ENCODE data around the gene NAV2. TPM values are rescaled to one million over a fixed set of nuclear protein-coding genes. Genes with fewer than 3 reads are reported as not detected.

Gene NAV2
- total RNA-seq, 4 donors from 2014 or later = 19.2 to 34.7 (median 25.8) TPM

DNA sequence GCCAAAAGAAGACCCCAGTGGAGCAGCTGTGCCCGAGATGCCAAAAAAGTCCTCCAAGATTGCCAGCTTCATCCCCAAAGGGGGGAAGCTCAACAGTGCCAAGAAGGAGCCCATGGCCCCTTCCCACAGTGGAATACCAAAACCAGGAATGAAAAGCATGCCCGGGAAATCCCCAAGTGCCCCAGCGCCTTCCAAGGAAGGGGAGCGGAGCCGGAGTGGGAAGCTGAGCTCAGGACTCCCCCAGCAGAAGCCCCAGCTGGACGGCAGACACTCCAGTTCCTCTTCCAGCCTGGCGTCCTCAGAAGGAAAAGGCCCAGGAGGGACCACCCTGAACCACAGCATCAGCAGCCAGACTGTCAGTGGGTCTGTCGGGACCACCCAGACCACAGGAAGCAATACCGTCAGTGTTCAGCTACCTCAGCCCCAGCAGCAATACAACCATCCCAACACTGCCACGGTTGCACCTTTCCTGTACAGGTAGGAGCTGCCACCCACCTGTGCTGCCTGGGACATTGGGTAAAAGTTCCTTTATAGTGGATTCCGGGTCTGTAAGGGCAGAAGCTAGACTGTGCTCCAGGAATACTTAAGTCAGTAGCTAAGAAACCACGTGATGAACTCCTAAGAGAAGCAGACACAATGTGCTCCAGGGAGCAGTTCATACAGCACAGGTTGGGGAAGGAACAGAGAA is 221.3 kb downstream of the NAV2 start:
- whole genome bisulfite sequencing, 2 donors = 77 to 78% methylated on average over 11 to 12 of the region's 12 CpGs
- peaks cover 0 to 25% (median 0%) of the 10 kb centered on the region in 4 donors for H3K4me1 ChIP-seq
- no peaks in the 10 kb centered on the region for H3K9me3 ChIP-seq
- H3K36me3 ChIP-seq = peaks cover 0 to 31% (median 0%) of the 10 kb centered on the region in 3 donors
- no peaks in the 10 kb centered on the region for H3K27me3 ChIP-seq
- no peak for DNase-seq (ENCODE audit: low spot score in 2 of 2)
- no peak overlapping the region for H3K27ac ChIP-seq
- no peak overlapping the region for H3K4me3 ChIP-seq
- TF ChIP-seq, protein P1, sequence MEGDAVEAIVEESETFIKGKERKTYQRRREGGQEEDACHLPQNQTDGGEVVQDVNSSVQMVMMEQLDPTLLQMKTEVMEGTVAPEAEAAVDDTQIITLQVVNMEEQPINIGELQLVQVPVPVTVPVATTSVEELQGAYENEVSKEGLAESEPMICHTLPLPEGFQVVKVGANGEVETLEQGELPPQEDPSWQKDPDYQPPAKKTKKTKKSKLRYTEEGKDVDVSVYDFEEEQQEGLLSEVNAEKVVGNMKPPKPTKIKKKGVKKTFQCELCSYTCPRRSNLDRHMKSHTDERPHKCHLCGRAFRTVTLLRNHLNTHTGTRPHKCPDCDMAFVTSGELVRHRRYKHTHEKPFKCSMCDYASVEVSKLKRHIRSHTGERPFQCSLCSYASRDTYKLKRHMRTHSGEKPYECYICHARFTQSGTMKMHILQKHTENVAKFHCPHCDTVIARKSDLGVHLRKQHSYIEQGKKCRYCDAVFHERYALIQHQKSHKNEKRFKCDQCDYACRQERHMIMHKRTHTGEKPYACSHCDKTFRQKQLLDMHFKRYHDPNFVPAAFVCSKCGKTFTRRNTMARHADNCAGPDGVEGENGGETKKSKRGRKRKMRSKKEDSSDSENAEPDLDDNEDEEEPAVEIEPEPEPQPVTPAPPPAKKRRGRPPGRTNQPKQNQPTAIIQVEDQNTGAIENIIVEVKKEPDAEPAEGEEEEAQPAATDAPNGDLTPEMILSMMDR (IDR thresholded peaks at IDR 0.05) = no peak
- TF ChIP-seq EP300 (IDR thresholded peaks at IDR 0.05) (no peak), POLR2A (IDR thresholded peaks at IDR 0.05) (no peak)

GRCh38 chr11:19934828-19935259 is 222.2 kb downstream of the NAV2 start:
- TF ChIP-seq, protein P1 (IDR thresholded peaks at IDR 0.05) = no peak
- TF ChIP-seq EP300 (IDR thresholded peaks at IDR 0.05) (no peak), POLR2A (IDR thresholded peaks at IDR 0.05) (no peak)

GRCh38 chr11:19935507-19935906 is 222.9 kb downstream of the NAV2 start:
- no peak for DNase-seq (ENCODE audit: low spot score in 2 of 2)
- Histone ChIP-seq H3K4me1 (peaks cover 0 to 25% (median 0%) of the 10 kb centered on the region in 4 donors), H3K36me3 (peaks cover 0 to 40% (median 0%) of the 10 kb centered on the region in 3 donors), H3K9me3 (no peaks in the 10 kb centered on the region), H3K27me3 (no peaks in the 10 kb centered on the region), H3K27ac (no peak overlapping the region), H3K4me3 (no peak overlapping the region)
- 49 to 57% methylated on average over 4 of the region's 4 CpGs for WGBS, 2 donors
- TF ChIP-seq, protein P1 (IDR thresholded peaks at IDR 0.05) = no peak
- TF ChIP-seq POLR2A (IDR thresholded peaks at IDR 0.05) = no peak
- TF ChIP-seq EP300 (IDR thresholded peaks at IDR 0.05) = no peak

More at GRCh38 chr11:19934828-19935259, 222.2 kb downstream of the NAV2 start:
- H3K4me1 ChIP-seq = peaks cover 0 to 25% (median 0%) of the 10 kb centered on the region in 4 donors
- peak in 1 of 2 donors; percentile 17 for DNase-seq (ENCODE audit: low spot score in 2 of 2)
- H3K4me3 ChIP-seq = no peak overlapping the region
- H3K36me3 ChIP-seq = peaks cover 0 to 38% (median 0%) of the 10 kb centered on the region in 3 donors
- H3K9me3 ChIP-seq = no peaks in the 10 kb centered on the region
- H3K27me3 ChIP-seq = no peaks in the 10 kb centered on the region
- no peak overlapping the region for H3K27ac ChIP-seq
- WGBS, 2 donors = 72 to 79% methylated on average over 3 of the region's 3 CpGs

- no peaks in the 10 kb centered on the region for H3K27me3 ChIP-seq
- no peaks in the 10 kb centered on the region for H3K9me3 ChIP-seq
- TF ChIP-seq EP300 (IDR thresholded peaks at IDR 0.05) (no peak), POLR2A (IDR thresholded peaks at IDR 0.05) (no peak)
- TF ChIP-seq, protein P1 (IDR thresholded peaks at IDR 0.05) = no peak
- WGBS, 2 donors = 90% methylated on average over 9 of the region's 9 CpGs
- H3K27ac ChIP-seq = no peak overlapping the region
- no peak overlapping the region for H3K4me3 ChIP-seq
- no peak for DNase-seq (ENCODE audit: low spot score in 2 of 2)
- H3K4me1 ChIP-seq = peaks cover 0 to 15% (median 0%) of the 10 kb centered on the region in 4 donors
- H3K36me3 ChIP-seq = peaks cover 0 to 49% (median 0%) of the 10 kb centered on the region in 3 donors
Observed at GRCh38 chr11:19936461-19936860, 223.8 kb downstream of the NAV2 start.

GRCh38 chr11:19938169-19938856 is 225.7 kb downstream of the NAV2 start:
- H3K9me3 ChIP-seq = no peaks in the 10 kb centered on the region
- H3K4me3 ChIP-seq = no peak overlapping the region
- peaks cover 0 to 56% (median 0%) of the 10 kb centered on the region in 3 donors for H3K36me3 ChIP-seq
- TF ChIP-seq, protein P1 (IDR thresholded peaks at IDR 0.05) = peak; percentile 35 to 64 (median 48)
- TF ChIP-seq EP300 (IDR thresholded peaks at IDR 0.05) = no peak
- H3K4me1 ChIP-seq = peaks cover 0 to 10% (median 0%) of the 10 kb centered on the region in 4 donors
- H3K27ac ChIP-seq = no peak overlapping the region
- no peaks in the 10 kb centered on the region for H3K27me3 ChIP-seq
- WGBS, 2 donors = 57 to 60% methylated on average over 10 of the region's 10 CpGs
- peak in 1 of 2 donors; percentile 45 for DNase-seq (ENCODE audit: low spot score in 2 of 2)
